Activated CD4-positive, alpha-beta T cell treated with anti-CD3 and anti-CD28 coated beads for 1 hour (primary cell): Measurements from ENCODE around the gene TP53AIP1.

ENCODE experiments used
- DNase-seq: peaks from one replicate; pipeline ENCODE4 v3.0.0-alpha.2; 2020

TP53AIP1 gene

GRCh38 chr11:128888034-128888985, 54.4 kb downstream of the TP53AIP1 start:
- DNase-seq, result no peak

GRCh38 chr11:128886406-128887124, 56.1 kb downstream of the TP53AIP1 start:
- DNase-seq, result no peak
